GM23338 (cell line): ENCODE data around the gene FBXL4. TPM values are rescaled to one million over a fixed set of nuclear protein-coding genes. Genes with fewer than 3 reads are reported as not detected.

Source experiments
- ATAC-seq: fragments of 200-7000 bp; cut with Tn5 transposase; 3 replicates; pipeline ENCODE4 v1.9.1; 2020
- DNase-seq: peaks from one replicate; pipeline ENCODE4 v3.0.0-alpha.2; 2015; ENCODE audit warnings: low spot score
- H2AFZ ChIP-seq: fragments of 200-600 bp; sonication (generic); 2 replicates; pipeline ENCODE4 v1.8.0; 2016; ENCODE audit warnings: antibody characterized with exemption, mild to moderate bottlenecking, moderate library complexity
- H3F3A ChIP-seq: fragments of 200-600 bp; sonication (generic); replicated peaks from 2 replicates; pipeline ENCODE4 v1.8.0; 2017; ENCODE audit warnings: antibody characterized with exemption, mixed run types, low read depth
- H3K27ac ChIP-seq: fragments of 200-600 bp; sonication (generic); 2 replicates; pipeline ENCODE4 v1.6.1; 2016; ENCODE audit warnings: low read depth
- H3K27me3 ChIP-seq: fragments of 200-600 bp; sonication (generic); 2 replicates; pipeline ENCODE4 v1.8.0; 2016; ENCODE audit warnings: mild to moderate bottlenecking, mixed run types, moderate library complexity; ENCODE audit not compliant: insufficient read depth
- H3K36me3 ChIP-seq: fragments of 200-600 bp; sonication (generic); 2 replicates; pipeline ENCODE4 v1.8.0; 2016; ENCODE audit warnings: mild to moderate bottlenecking; ENCODE audit not compliant: insufficient read depth
- H3K4me1 ChIP-seq: fragments of 200-600 bp; sonication (generic); 2 replicates; pipeline ENCODE4 v1.8.0; 2016; ENCODE audit warnings: mild to moderate bottlenecking, moderate library complexity; ENCODE audit not compliant: insufficient read depth
- H3K4me2 ChIP-seq: fragments of 200-600 bp; sonication (generic); 2 replicates; pipeline ENCODE4 v1.7.1; 2017; ENCODE audit warnings: mixed run types
- H3K4me3 ChIP-seq: fragments of 200-600 bp; sonication (generic); 2 replicates; pipeline ENCODE4 v1.6.1; 2016; ENCODE audit warnings: mixed run types
- H3K79me2 ChIP-seq: fragments of 200-600 bp; sonication (generic); replicated peaks from 2 replicates; pipeline ENCODE4 v1.8.0; 2017; ENCODE audit warnings: mild to moderate bottlenecking; ENCODE audit not compliant: insufficient read depth
- H3K9me2 ChIP-seq: fragments of 200-600 bp; sonication (generic); 2 replicates; pipeline ENCODE4 v1.8.0; 2017; ENCODE audit not compliant: insufficient read depth
- H4K20me1 ChIP-seq: fragments of 200-600 bp; sonication (generic); replicated peaks from 2 replicates; pipeline ENCODE4 v1.8.0; 2017; ENCODE audit warnings: mild to moderate bottlenecking; ENCODE audit not compliant: insufficient read depth
- H3K27ac Mint-ChIP-seq: 2 replicates; pipeline ENCODE4 v1.8.0; 2020; ENCODE audit warnings: inconsistent platforms, mild to moderate bottlenecking, moderate library complexity, mixed read lengths
- H3K27me3 Mint-ChIP-seq: 3 replicates; pipeline ENCODE4 v1.8.0; 2022; ENCODE audit warnings: low read depth, mild to moderate bottlenecking, moderate library complexity, mixed read lengths, inconsistent platforms; ENCODE audit not compliant: insufficient read depth, poor library complexity
- H3K36me3 Mint-ChIP-seq: 3 replicates; pipeline ENCODE4 v1.8.0; 2021; ENCODE audit warnings: low read depth, mild to moderate bottlenecking, inconsistent platforms, moderate library complexity, mixed read lengths
- H3K4me1 Mint-ChIP-seq: 3 replicates; pipeline ENCODE4 v1.8.0; 2020; ENCODE audit warnings: mild to moderate bottlenecking, inconsistent platforms, mixed read lengths
- H3K4me3 Mint-ChIP-seq: 3 replicates; pipeline ENCODE4 v1.8.0; 2021; ENCODE audit warnings: moderate library complexity, mild to moderate bottlenecking, inconsistent platforms, mixed read lengths
- H3K9me3 Mint-ChIP-seq: 3 replicates; pipeline ENCODE4 v1.8.0; 2020; ENCODE audit warnings: moderate library complexity, mild to moderate bottlenecking, inconsistent platforms, mixed read lengths
- CREB1 ChIP-seq: fragments of 250-450 bp; sonication (Bioruptor Pico); IDR thresholded peaks from 2 replicates; pipeline ENCODE4 v1.5.0; 2020; ENCODE audit warnings: low read depth, mild to moderate bottlenecking, moderate library complexity
- EZH2phosphoT487 ChIP-seq: fragments of 200-600 bp; sonication (generic); IDR thresholded peaks from one replicate; pipeline ENCODE4 v1.8.1; 2018; ENCODE audit warnings: antibody characterized with exemption; ENCODE audit not compliant: unreplicated experiment
- POLR2AphosphoS5 ChIP-seq: IDR thresholded peaks from 2 replicates; pipeline ENCODE4 v1.6.1; 2016; ENCODE audit warnings: antibody characterized with exemption, low read depth
- STAT1 ChIP-seq: IDR thresholded peaks from one replicate; pipeline ENCODE4 v1.6.1; 2016; ENCODE audit warnings: antibody characterized with exemption; ENCODE audit not compliant: unreplicated experiment
- polyA plus RNA-seq: library from polyadenylated mRNA; unstranded; fragments of >200 nt; fragmentation: Nextera tagmentation; extraction: Ambion mirVana; gene quantifications from 2 replicates; pipeline ENCODE4 v1.2.1, GENCODE V29; 2016
- total RNA-seq: library from RNA; depleted of rRNA; stranded (reverse); fragments of >200 nt; shearing (Covaris generic); gene quantifications from 2 replicates; pipeline ENCODE4 v1.2.3, GENCODE V29; 2014
- TF ChIP-seq, protein P1 (sequence below), 2 experiments: fragments of 200-600 bp in 1 of 2; sonication (generic) in 1 of 2; conservative IDR thresholded peaks; 2 replicates each; pipeline versions ENCODE4 v1.5.1 to v1.6.1; 2016 to 2017; ENCODE audit warnings: antibody characterized with exemption in 2 of 2, low read depth in 2 of 2, mild to moderate bottlenecking in 2 of 2, moderate library complexity in 1 of 2
- TF ChIP-seq, protein P2 (sequence below): fragments of 250-450 bp; sonication (Bioruptor Pico); IDR thresholded peaks from 2 replicates; pipeline ENCODE4 v1.5.0; 2020; ENCODE audit warnings: mild to moderate bottlenecking, moderate library complexity
- TF ChIP-seq, protein P3 (sequence below): IDR thresholded peaks from 2 replicates; pipeline ENCODE4 v1.6.1; 2016; ENCODE audit warnings: antibody characterized with exemption

FBXL4 gene
- total and polyA plus RNA-seq, 2 experiments from 2014 or later: 8.5 to 23.4 TPM

GRCh38 chr6:98871821-98872220 is 75.9 kb downstream of the FBXL4 start:
- H3K36me3 ChIP-seq: no peaks in the 10 kb centered on the region
- DNase-seq (no peak), ATAC-seq (no peak)
- H3K4me3 ChIP-seq: no peak overlapping the region
- H3K27ac Mint-ChIP-seq: no peak overlapping the region
- H3K9me3 Mint-ChIP-seq: no peaks in the 10 kb centered on the region
- H3K4me1 ChIP-seq: no peaks in the 10 kb centered on the region
- H3K27me3 Mint-ChIP-seq: peaks cover 2% of the 10 kb centered on the region
- H3K4me3 Mint-ChIP-seq: no peak overlapping the region
- TF ChIP-seq, protein P1, sequence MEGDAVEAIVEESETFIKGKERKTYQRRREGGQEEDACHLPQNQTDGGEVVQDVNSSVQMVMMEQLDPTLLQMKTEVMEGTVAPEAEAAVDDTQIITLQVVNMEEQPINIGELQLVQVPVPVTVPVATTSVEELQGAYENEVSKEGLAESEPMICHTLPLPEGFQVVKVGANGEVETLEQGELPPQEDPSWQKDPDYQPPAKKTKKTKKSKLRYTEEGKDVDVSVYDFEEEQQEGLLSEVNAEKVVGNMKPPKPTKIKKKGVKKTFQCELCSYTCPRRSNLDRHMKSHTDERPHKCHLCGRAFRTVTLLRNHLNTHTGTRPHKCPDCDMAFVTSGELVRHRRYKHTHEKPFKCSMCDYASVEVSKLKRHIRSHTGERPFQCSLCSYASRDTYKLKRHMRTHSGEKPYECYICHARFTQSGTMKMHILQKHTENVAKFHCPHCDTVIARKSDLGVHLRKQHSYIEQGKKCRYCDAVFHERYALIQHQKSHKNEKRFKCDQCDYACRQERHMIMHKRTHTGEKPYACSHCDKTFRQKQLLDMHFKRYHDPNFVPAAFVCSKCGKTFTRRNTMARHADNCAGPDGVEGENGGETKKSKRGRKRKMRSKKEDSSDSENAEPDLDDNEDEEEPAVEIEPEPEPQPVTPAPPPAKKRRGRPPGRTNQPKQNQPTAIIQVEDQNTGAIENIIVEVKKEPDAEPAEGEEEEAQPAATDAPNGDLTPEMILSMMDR (conservative IDR thresholded peaks at IDR 0.05; ENCODE audit: low read depth in 2 of 2): no peak
- no peak for TF ChIP-seq CREB1 (CRISPR knock-in tag)
- TF ChIP-seq, protein P2, sequence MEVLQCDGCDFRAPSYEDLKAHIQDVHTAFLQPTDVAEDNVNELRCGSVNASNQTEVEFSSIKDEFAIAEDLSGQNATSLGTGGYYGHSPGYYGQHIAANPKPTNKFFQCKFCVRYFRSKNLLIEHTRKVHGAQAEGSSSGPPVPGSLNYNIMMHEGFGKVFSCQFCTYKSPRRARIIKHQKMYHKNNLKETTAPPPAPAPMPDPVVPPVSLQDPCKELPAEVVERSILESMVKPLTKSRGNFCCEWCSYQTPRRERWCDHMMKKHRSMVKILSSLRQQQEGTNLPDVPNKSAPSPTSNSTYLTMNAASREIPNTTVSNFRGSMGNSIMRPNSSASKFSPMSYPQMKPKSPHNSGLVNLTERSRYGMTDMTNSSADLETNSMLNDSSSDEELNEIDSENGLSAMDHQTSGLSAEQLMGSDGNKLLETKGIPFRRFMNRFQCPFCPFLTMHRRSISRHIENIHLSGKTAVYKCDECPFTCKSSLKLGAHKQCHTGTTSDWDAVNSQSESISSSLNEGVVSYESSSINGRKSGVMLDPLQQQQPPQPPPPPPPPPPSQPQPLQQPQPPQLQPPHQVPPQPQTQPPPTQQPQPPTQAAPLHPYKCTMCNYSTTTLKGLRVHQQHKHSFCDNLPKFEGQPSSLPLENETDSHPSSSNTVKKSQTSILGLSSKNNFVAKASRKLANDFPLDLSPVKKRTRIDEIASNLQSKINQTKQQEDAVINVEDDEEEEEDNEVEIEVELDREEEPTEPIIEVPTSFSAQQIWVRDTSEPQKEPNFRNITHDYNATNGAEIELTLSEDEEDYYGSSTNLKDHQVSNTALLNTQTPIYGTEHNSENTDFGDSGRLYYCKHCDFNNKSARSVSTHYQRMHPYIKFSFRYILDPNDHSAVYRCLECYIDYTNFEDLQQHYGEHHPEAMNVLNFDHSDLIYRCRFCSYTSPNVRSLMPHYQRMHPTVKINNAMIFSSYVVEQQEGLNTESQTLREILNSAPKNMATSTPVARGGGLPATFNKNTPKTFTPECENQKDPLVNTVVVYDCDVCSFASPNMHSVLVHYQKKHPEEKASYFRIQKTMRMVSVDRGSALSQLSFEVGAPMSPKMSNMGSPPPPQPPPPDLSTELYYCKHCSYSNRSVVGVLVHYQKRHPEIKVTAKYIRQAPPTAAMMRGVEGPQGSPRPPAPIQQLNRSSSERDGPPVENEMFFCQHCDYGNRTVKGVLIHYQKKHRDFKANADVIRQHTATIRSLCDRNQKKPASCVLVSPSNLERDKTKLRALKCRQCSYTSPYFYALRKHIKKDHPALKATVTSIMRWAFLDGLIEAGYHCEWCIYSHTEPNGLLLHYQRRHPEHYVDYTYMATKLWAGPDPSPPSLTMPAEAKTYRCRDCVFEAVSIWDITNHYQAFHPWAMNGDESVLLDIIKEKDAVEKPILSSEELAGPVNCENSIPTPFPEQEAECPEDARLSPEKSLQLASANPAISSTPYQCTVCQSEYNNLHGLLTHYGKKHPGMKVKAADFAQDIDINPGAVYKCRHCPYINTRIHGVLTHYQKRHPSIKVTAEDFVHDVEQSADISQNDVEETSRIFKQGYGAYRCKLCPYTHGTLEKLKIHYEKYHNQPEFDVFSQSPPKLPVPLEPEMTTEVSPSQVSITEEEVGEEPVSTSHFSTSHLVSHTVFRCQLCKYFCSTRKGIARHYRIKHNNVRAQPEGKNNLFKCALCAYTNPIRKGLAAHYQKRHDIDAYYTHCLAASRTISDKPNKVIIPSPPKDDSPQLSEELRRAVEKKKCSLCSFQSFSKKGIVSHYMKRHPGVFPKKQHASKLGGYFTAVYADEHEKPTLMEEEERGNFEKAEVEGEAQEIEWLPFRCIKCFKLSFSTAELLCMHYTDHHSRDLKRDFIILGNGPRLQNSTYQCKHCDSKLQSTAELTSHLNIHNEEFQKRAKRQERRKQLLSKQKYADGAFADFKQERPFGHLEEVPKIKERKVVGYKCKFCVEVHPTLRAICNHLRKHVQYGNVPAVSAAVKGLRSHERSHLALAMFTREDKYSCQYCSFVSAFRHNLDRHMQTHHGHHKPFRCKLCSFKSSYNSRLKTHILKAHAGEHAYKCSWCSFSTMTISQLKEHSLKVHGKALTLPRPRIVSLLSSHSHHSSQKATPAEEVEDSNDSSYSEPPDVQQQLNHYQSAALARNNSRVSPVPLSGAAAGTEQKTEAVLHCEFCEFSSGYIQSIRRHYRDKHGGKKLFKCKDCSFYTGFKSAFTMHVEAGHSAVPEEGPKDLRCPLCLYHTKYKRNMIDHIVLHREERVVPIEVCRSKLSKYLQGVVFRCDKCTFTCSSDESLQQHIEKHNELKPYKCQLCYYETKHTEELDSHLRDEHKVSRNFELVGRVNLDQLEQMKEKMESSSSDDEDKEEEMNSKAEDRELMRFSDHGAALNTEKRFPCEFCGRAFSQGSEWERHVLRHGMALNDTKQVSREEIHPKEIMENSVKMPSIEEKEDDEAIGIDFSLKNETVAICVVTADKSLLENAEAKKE (CRISPR knock-in tag): no peak
- TF ChIP-seq, protein P3, sequence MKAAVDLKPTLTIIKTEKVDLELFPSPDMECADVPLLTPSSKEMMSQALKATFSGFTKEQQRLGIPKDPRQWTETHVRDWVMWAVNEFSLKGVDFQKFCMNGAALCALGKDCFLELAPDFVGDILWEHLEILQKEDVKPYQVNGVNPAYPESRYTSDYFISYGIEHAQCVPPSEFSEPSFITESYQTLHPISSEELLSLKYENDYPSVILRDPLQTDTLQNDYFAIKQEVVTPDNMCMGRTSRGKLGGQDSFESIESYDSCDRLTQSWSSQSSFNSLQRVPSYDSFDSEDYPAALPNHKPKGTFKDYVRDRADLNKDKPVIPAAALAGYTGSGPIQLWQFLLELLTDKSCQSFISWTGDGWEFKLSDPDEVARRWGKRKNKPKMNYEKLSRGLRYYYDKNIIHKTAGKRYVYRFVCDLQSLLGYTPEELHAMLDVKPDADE: no peak
- TF ChIP-seq STAT1: no peak
- no peak for TF ChIP-seq POLR2AphosphoS5
- no peak for TF ChIP-seq EZH2phosphoT487
- no peak overlapping the region for H2AFZ ChIP-seq
- H3K27ac ChIP-seq: no peak overlapping the region
- no peaks in the 10 kb centered on the region for H3K27me3 ChIP-seq
- no peaks in the 10 kb centered on the region for H3K4me1 Mint-ChIP-seq
- H3K9me2 ChIP-seq: no peaks in the 10 kb centered on the region
- H3F3A ChIP-seq: no peaks in the 10 kb centered on the region
- H3K36me3 Mint-ChIP-seq: no peaks in the 10 kb centered on the region
- no peak overlapping the region for H3K4me2 ChIP-seq
- no peaks in the 10 kb centered on the region for H4K20me1 ChIP-seq
- H3K79me2 ChIP-seq: no peaks in the 10 kb centered on the region
